Caki2 (cell line): ENCODE results near the gene NCBP2. TPM values are rescaled to one million over a fixed set of nuclear protein-coding genes. Genes with fewer than 3 reads are reported as not detected.

Source experiments
- DNase-seq: peaks from one replicate; pipeline ENCODE4 v3.0.0-alpha.2; 2015; ENCODE audit warnings: low read depth
- in situ Hi-C: cut with HindIII; loops from 2 replicates; pipeline ENCODE4 v1.10.0; 2016; ENCODE audit warnings: low sequenced_read_pairs, low pct_unique_long_range_greater_than_20kb, mixed read lengths
- total RNA-seq: library from RNA; depleted of rRNA; stranded (reverse); fragments of >200 nt; shearing (Covaris generic); gene quantifications from 2 replicates; pipeline ENCODE4 v1.2.3, GENCODE V29; 2014; ENCODE audit warnings: low replicate concordance; rRNA removed

The NCBP2 gene
- total RNA-seq, 1 experiment from 2014 or later: 30.6 TPM

GRCh38 chr3:196903740-196904139, 38.6 kb downstream of the NCBP2 start:
- in situ Hi-C loops: no loop called here
- no peak for DNase-seq

- in situ Hi-C loops: no loop called here
- DNase-seq: no peak
Measured at GRCh38 chr3:196902296-196902695, 40.0 kb downstream of the NCBP2 start.

- in situ Hi-C loops: no loop called here
Measured at GRCh38 chr3:196901768-196902167, 40.6 kb downstream of the NCBP2 start.

DNA sequence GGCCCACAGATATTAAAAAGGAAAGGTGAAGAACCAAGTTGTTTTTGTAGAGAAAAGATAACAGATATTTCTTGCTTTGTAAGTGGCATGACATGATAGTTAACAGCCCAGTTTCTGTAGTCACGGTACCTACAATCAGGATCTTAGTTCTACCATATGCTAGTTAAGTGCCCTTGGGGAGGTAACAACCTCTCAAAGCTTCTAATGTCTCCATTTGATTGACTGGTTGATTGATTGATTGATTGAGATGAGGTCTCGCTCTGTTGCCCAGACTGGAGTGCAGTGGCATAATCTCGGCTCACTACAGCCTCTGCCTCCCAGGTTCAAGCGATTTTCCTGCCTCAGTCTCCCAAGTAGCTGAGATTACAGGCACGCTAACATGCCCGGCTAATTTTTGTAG, 46.1 kb downstream of the NCBP2 start:
- in situ Hi-C loops: no loop called here

More at GRCh38 chr3:196901768-196902167, 40.6 kb downstream of the NCBP2 start:
- no peak for DNase-seq

DNA sequence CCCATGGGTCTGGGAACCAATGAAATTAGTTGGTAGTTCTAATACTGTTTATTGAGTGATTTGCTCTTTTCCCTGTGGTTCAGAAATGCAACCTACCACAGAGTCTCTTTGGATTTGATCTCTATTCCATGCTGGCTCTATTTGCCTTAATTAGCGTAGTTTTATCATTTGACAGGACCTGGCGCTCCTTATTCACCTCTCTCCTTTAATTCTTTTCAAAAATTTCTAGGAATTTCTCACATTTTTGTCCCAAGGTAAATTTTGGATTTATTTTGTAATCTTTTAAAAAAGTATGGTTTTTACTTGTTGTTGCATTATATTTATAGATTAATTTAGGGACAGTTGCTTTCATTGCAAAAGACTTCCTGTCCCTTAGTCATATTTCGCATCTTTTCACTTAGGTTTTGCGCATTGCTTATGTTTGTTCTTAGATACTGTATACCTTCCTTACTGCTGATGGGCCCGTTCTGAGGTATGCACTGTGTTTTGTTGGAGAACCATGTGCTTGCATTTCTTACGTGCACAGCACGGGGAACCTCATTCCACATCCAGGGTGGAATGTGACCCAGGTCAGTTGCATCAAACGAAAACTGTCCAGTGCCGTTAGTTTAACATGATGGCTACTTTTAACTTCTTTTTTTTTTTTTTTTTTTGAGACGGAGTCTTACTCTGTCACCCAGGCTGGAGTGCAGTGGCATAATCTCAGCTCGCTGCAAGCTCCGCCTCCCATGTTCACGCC, 47.6 kb downstream of the NCBP2 start:
- in situ Hi-C loops: no loop called here

More for the DNA sequence above, 46.1 kb downstream of the NCBP2 start:
- DNase-seq: no peak

DNA sequence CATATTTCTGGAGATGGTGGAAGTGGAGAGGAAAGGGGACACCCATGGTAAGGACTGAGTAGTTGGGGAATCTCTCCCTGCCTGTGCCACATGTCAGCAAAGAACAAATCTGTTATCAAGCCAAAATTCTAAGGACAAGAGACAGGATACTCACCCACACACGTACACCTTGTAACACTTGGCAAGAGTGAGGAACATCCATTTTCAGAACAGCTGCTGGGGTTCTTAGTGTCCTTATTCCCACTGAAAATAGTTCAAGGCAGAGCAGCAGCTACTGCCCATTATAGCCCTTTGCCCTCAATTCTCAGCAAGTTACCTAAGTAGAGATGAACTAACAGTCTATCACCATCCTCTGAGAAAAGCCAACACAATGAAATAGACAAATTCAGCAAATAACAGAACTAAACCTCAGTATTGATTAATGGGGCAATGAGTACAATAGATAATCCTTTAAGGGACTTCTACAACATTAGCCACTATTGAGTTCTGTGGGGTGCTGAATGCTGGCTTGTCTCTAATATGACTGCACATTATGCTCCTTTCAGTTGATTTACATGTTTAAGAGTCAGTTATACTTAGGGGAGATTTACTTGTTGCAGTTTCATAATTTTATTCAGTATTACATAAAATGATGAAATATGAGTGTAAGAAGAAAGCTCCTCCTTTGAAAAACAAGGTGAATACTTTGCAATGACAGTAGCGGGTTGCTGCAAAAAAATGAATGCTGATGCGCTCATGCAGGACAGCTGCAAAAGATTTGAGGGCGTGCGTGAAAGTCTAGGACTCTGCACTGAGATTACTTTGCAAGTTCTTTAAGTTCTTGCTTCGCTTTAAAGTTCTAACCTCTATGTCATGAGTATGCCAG, 52.3 kb downstream of the NCBP2 start:
- DNase-seq: no peak

More for the DNA sequence above, 47.6 kb downstream of the NCBP2 start:
- DNase-seq: no peak

GRCh38 chr3:196886144-196886543, 56.2 kb downstream of the NCBP2 start:
- no peak for DNase-seq
- in situ Hi-C loops: no loop called here

More for the DNA sequence above, 52.3 kb downstream of the NCBP2 start:
- in situ Hi-C loops: no loop called here

Other genes with a start within 250 kb of the NCBP2 start
- gene CEP19, start 230.3 kb downstream of the NCBP2 start, total RNA-seq: 9.3 and 12.2 TPM in 2 replicates
- gene PIGX, start 230.2 kb downstream of the NCBP2 start, total RNA-seq: 43.5 and 77.7 TPM in 2 replicates
- 24.1 and 25.0 TPM in 2 replicates for gene PAK2, start 202.7 kb downstream of the NCBP2 start, total RNA-seq
- 20.6 and 43.0 TPM in 2 replicates for gene SENP5, start 74.6 kb downstream of the NCBP2 start, total RNA-seq
- gene PIGZ, start 26.3 kb upstream of the NCBP2 start, total RNA-seq: 0.10 and 12.7 TPM in 2 replicates
- gene MELTF, start 87.3 kb upstream of the NCBP2 start, total RNA-seq: 53.6 and 60.6 TPM in 2 replicates